H1 (cell line): ENCODE measurements around the gene ACBD5. TPM values are rescaled to one million over a fixed set of nuclear protein-coding genes. Genes with fewer than 3 reads are reported as not detected.

ENCODE experiments used
- CTCF ChIA-PET: fragments of 300-600 bp; sonication (Branson Sonifier 250); formaldehyde crosslinking; loops from one replicate; lab custom pipeline; 2021; ENCODE audit not compliant: partially characterized antibody; lab: Charles Lee
- POLR2A ChIA-PET: fragments of 300-600 bp; sonication (Branson Sonifier 250); formaldehyde crosslinking; loops from one replicate; lab custom pipeline; 2021; ENCODE audit warnings: inconsistent platforms; ENCODE audit not compliant: partially characterized antibody; lab: Charles Lee
- DNase-seq, 2 experiments: peaks; one replicate each; pipeline versions ENCODE4 v3.0.0 to v3.0.0-alpha.2; 2010 to 2022; ENCODE audit warnings: low spot score in 2 of 2, low read depth in 1 of 2, mixed read lengths in 1 of 2
- FAIRE-seq: peaks from 2 replicates; lab custom pipeline; 2011; peaks lifted over from hg19 to GRCh38; lab: Jason Lieb, UNC
- H2AFZ ChIP-seq: 2 replicates; pipeline ENCODE4 v1.8.1; 2012; ENCODE audit warnings: low read length, inconsistent platforms
- H2AK5ac ChIP-seq: 2 replicates; pipeline ENCODE4 v1.6.1; 2013; ENCODE audit warnings: low read depth, low read length
- H2BK120ac ChIP-seq: replicated peaks from 2 replicates; pipeline ENCODE3; 2013; ENCODE audit warnings: low read depth, low read length, inconsistent platforms
- H2BK12ac ChIP-seq: 2 replicates; pipeline ENCODE4 v1.6.1; 2013; ENCODE audit warnings: low read depth, low read length
- H2BK15ac ChIP-seq: 2 replicates; pipeline ENCODE4 v1.6.1; 2013; ENCODE audit warnings: low read length
- H2BK20ac ChIP-seq: 2 replicates; pipeline ENCODE4 v1.6.1; 2013; ENCODE audit warnings: low read length
- H2BK5ac ChIP-seq: 2 replicates; pipeline ENCODE4 v1.6.1; 2013; ENCODE audit warnings: low read depth, low read length
- H3K14ac ChIP-seq: 2 replicates; pipeline ENCODE4 v1.6.1; 2013; ENCODE audit warnings: inconsistent platforms; ENCODE audit not compliant: insufficient read length
- H3K18ac ChIP-seq: 2 replicates; pipeline ENCODE4 v1.6.1; 2013; ENCODE audit warnings: low read length; ENCODE audit errors: extremely low read depth
- H3K23ac ChIP-seq: 2 replicates; pipeline ENCODE4 v1.6.1; 2013; ENCODE audit warnings: inconsistent platforms; ENCODE audit not compliant: insufficient read length
- H3K23me2 ChIP-seq: 2 replicates; pipeline ENCODE4 v1.6.1; 2013; ENCODE audit warnings: low read depth, low read length
- H3K27ac ChIP-seq: 2 replicates; pipeline ENCODE4 v1.6.1; 2011; ENCODE audit warnings: low read depth, low read length, inconsistent platforms
- H3K27me3 ChIP-seq, 4 experiments: replicated peaks in 1 of 4; 1 replicate in 1 of 4; 2 replicates in 3 of 4; pipeline versions ENCODE4 v1.6.1 to v1.8.1; 2011 to 2013; ENCODE audit warnings: low read length in 3 of 4, mild to moderate bottlenecking in 3 of 4, inconsistent platforms in 2 of 4, mixed read lengths in 2 of 4, moderate library complexity in 1 of 4; ENCODE audit not compliant: control insufficient read depth in 3 of 4, insufficient read depth in 3 of 4; ENCODE audit errors: extremely low read depth in 1 of 4
- H3K36me3 ChIP-seq, 4 experiments: 2 replicates each; pipeline versions ENCODE4 v1.6.1 to v1.8.1; 2011 to 2013; ENCODE audit warnings: mild to moderate bottlenecking in 4 of 4, low read length in 3 of 4, moderate library complexity in 2 of 4, control low read depth in 1 of 4, inconsistent platforms in 1 of 4; ENCODE audit not compliant: insufficient read depth in 4 of 4, control insufficient read depth in 2 of 4
- H3K4ac ChIP-seq: replicated peaks from 2 replicates; pipeline ENCODE3; 2013; ENCODE audit warnings: low read length, low read depth, mixed read lengths, inconsistent platforms; ENCODE audit not compliant: insufficient read length
- H3K4me1 ChIP-seq, 4 experiments: replicated peaks in 1 of 4; 1 replicate in 1 of 4; 2 replicates in 3 of 4; pipeline versions ENCODE4 v1.6.1 to v1.8.1; 2011 to 2013; ENCODE audit warnings: low read length in 3 of 4, inconsistent platforms in 2 of 4, mixed read lengths in 1 of 4; ENCODE audit not compliant: insufficient read depth in 4 of 4, control insufficient read depth in 3 of 4
- H3K4me2 ChIP-seq, 2 experiments: 2 replicates each; pipeline versions ENCODE4 v1.6.1 to v1.8.1; 2011 to 2013; ENCODE audit warnings: low read depth in 2 of 2, low read length in 2 of 2, control low read depth in 1 of 2, inconsistent platforms in 1 of 2, mild to moderate bottlenecking in 1 of 2; ENCODE audit not compliant: insufficient read depth in 1 of 2
- H3K4me3 ChIP-seq, 4 experiments: fragments of 200-600, 300-600 bp in 1 of 4; sonication (generic), shearing (Covaris generic), sonication (Bioruptor Twin) in 1 of 4; 2 replicates each; pipeline versions ENCODE4 v1.5.1 to v1.8.1; 2011 to 2016; ENCODE audit warnings: low read length in 4 of 4, low read depth in 3 of 4, control low read depth in 2 of 4, inconsistent platforms in 2 of 4, mild to moderate bottlenecking in 2 of 4, mixed read lengths in 1 of 4, moderate library complexity in 1 of 4; ENCODE audit not compliant: insufficient read depth in 2 of 4; ENCODE audit errors: extremely low read depth in 1 of 4
- H3K56ac ChIP-seq: replicated peaks from 2 replicates; pipeline ENCODE3; 2013; ENCODE audit warnings: low read depth, mild to moderate bottlenecking, mixed read lengths, low read length, inconsistent platforms; ENCODE audit not compliant: insufficient read length
- H3K79me1 ChIP-seq: 2 replicates; pipeline ENCODE4 v1.6.1; 2013; ENCODE audit warnings: low read depth, low read length, control low read depth
- H3K79me2 ChIP-seq, 2 experiments: 2 replicates each; pipeline versions ENCODE4 v1.6.1 to v1.8.1; 2012 to 2013; ENCODE audit warnings: low read length in 2 of 2, mild to moderate bottlenecking in 2 of 2, inconsistent platforms in 1 of 2; ENCODE audit not compliant: insufficient read depth in 2 of 2, control insufficient read depth in 1 of 2
- H3K9ac ChIP-seq, 4 experiments: replicated peaks in 1 of 4; 1 replicate in 1 of 4; 2 replicates in 3 of 4; pipeline versions ENCODE4 v1.6.1 to v1.8.1; 2011 to 2013; ENCODE audit warnings: low read depth in 3 of 4, low read length in 3 of 4, control low read depth in 2 of 4, mild to moderate bottlenecking in 2 of 4, moderate library complexity in 2 of 4, inconsistent platforms in 1 of 4; ENCODE audit errors: extremely low read depth in 1 of 4
- H3K9me3 ChIP-seq, 2 experiments: 2 replicates each; pipeline versions ENCODE4 v1.6.1 to v1.8.1; 2012 to 2013; ENCODE audit warnings: mild to moderate bottlenecking in 2 of 2, moderate library complexity in 2 of 2, control low read depth in 1 of 2, inconsistent platforms in 1 of 2, low read depth in 1 of 2, low read length in 1 of 2, mixed read lengths in 1 of 2; ENCODE audit not compliant: insufficient read depth in 2 of 2
- H4K20me1 ChIP-seq, 2 experiments: replicated peaks in 1 of 2; 2 replicates each; pipeline versions ENCODE3 to v1.8.1; 2011 to 2013; ENCODE audit warnings: inconsistent platforms in 2 of 2, low read length in 2 of 2, mild to moderate bottlenecking in 1 of 2; ENCODE audit not compliant: insufficient read depth in 2 of 2, control insufficient read depth in 1 of 2
- H4K5ac ChIP-seq: 2 replicates; pipeline ENCODE4 v1.6.1; 2013; ENCODE audit warnings: low read length, low read depth, mixed read lengths, inconsistent platforms; ENCODE audit not compliant: insufficient read length
- H4K8ac ChIP-seq: 2 replicates; pipeline ENCODE4 v1.8.0; 2013; ENCODE audit warnings: mild to moderate bottlenecking, moderate library complexity, low read length, inconsistent platforms; ENCODE audit not compliant: insufficient read depth; ENCODE audit errors: extremely low read depth
- H4K91ac ChIP-seq: replicated peaks from 2 replicates; pipeline ENCODE3; 2013; ENCODE audit warnings: low read length, mixed read lengths, inconsistent platforms; ENCODE audit not compliant: insufficient read length
- ATF2 ChIP-seq: IDR thresholded peaks from 2 replicates; pipeline ENCODE4 v1.6.1; 2012; ENCODE audit warnings: low read length, inconsistent platforms
- BACH1 ChIP-seq: IDR thresholded peaks from 2 replicates; pipeline ENCODE4 v1.6.1; 2012; ENCODE audit warnings: low read length, improper control_type of control experiment
- CBX8 ChIP-seq: fragments of 300-800, 300-1000 bp; sonication (generic); IDR thresholded peaks from 2 replicates; pipeline ENCODE4 v1.7.1; 2016; ENCODE audit warnings: low read depth, low read length, borderline replicate concordance
- CEBPB ChIP-seq: IDR thresholded peaks from 2 replicates; pipeline ENCODE4 v1.6.1; 2012; ENCODE audit warnings: low read depth, low read length
- CHD1 ChIP-seq: IDR thresholded peaks from 2 replicates; pipeline ENCODE4 v1.6.1; 2012; ENCODE audit warnings: low read depth, low read length, improper control_type of control experiment
- KDM1A ChIP-seq: fragments of 200-600, 300-600 bp; sonication (generic); IDR thresholded peaks from 2 replicates; pipeline ENCODE4 v1.7.1; 2016; ENCODE audit warnings: mild to moderate bottlenecking, low read length, borderline replicate concordance
- MAX ChIP-seq: IDR thresholded peaks from 2 replicates; pipeline ENCODE4 v1.6.1; 2012; ENCODE audit warnings: inconsistent platforms
- WGBS, 2 experiments: shearing (Covaris generic) in 1 of 2; methylation state at CpG; one replicate each; pipeline versions ENCODE4 v1.1.6 to v1.1.7; 2013 to 2015; ENCODE audit warnings: low lambda C conversion rate in 2 of 2, mixed read lengths in 2 of 2, inconsistent platforms in 1 of 2, low coverage in 1 of 2, missing lambda C conversion rate in 1 of 2; ENCODE audit not compliant: insufficient replicate concordance in 2 of 2, insufficient coverage in 1 of 2, insufficient read length in 1 of 2; ENCODE audit errors: extremely low coverage in 1 of 2, missing lambda C conversion rate in 1 of 2; 5-methylcytosine and 5-hydroxymethylcytosine counted together
- polyA plus RNA-seq, 7 experiments: library from polyadenylated mRNA; depleted of rRNA in 3 of 7; stranded (reverse) in 5 of 7; unstranded in 2 of 7; fragments of >200 nt in 5 of 7; fragments of 200-250 nt in 2 of 7; gene quantifications; 1 replicate in 5 of 7; 2 replicates in 1 of 7; 4 replicates in 1 of 7; pipeline versions ENCODE4 v1.2.1 to v1.2.3, GENCODE V29; 2011 to 2013; ENCODE audit warnings: missing spikeins in 2 of 7, mixed read lengths in 2 of 7
- total RNA-seq: library from RNA; stranded (reverse); fragmentation: NEBNext Ultra II Directional; extraction: Animal tissue kit (Norgen Biotek cat#: 25700); gene quantifications from 2 replicates; pipeline ENCODE4 v1.2.1, GENCODE V29; 2021

ACBD5 gene
- total and polyA plus RNA-seq, 2 of the 8 experiments (the other 6 are each of a cell fraction or from before 2014, with no cell fraction given): 4.6 to 15.9 TPM

- Histone ChIP-seq H2AFZ (no peak overlapping the region), H4K91ac (no peak overlapping the region), H3K23me2 (peaks cover 10% of the 10 kb centered on the region), H2BK120ac (no peak overlapping the region), H3K79me1 (no peaks in the 10 kb centered on the region), H3K36me3 (no peaks in the 10 kb centered on the region), H3K56ac (no peak overlapping the region), H2BK15ac (no peak overlapping the region), H3K23ac (no peak overlapping the region), H3K27ac (no peak overlapping the region), H4K5ac (no peak overlapping the region), H2BK5ac (no peak overlapping the region), H2AK5ac (no peak overlapping the region), H3K4ac (no peak overlapping the region), H3K27me3 (no peaks in the 10 kb centered on the region; a peak in 1 of 7 replicates), H2BK20ac (no peak overlapping the region), H2BK12ac (no peak overlapping the region), H4K8ac (no peak overlapping the region), H3K9ac (no peak overlapping the region), H3K4me3 (no peak overlapping the region), H4K20me1 (no peaks in the 10 kb centered on the region), H3K18ac (no peak overlapping the region), H3K4me2 (no peak overlapping the region), H3K14ac (no peak overlapping the region), H3K4me1 (peaks cover 0 to 11% (median 2%) of the 10 kb centered on the region in 4 experiments; a peak in 5 of 7 replicates), H3K9me3 (peaks cover 0 to 4% of the 10 kb centered on the region in 2 experiments; a peak in 1 of 4 replicates), H3K79me2 (no peaks in the 10 kb centered on the region)
- ChIA-PET POLR2A (no interaction called here), CTCF (no interaction called here)
- DNase-seq (no peak), FAIRE-seq (no peak)
- TF ChIP-seq ATF2: no peak
- TF ChIP-seq CEBPB: no peak
- no peak for TF ChIP-seq KDM1A
- TF ChIP-seq CBX8: no peak
- TF ChIP-seq CHD1: no peak
- no peak for TF ChIP-seq MAX
- no peak for TF ChIP-seq BACH1
- 83% methylated on average over 3 of the region's 3 CpGs; no CpG with 5 or more reads in 1 of the 2 experiments for WGBS, 2 experiments
Measured at GRCh38 chr10:27247441-27247840, 6.8 kb upstream of the ACBD5 start.
